Measurements from ENCODE around the gene RNF113B. TPM values are rescaled to one million over a fixed set of nuclear protein-coding genes. Genes with fewer than 3 reads are reported as not detected.

The RNF113B gene
- total and polyA plus RNA-seq, 10 donors, result not detected

DNA sequence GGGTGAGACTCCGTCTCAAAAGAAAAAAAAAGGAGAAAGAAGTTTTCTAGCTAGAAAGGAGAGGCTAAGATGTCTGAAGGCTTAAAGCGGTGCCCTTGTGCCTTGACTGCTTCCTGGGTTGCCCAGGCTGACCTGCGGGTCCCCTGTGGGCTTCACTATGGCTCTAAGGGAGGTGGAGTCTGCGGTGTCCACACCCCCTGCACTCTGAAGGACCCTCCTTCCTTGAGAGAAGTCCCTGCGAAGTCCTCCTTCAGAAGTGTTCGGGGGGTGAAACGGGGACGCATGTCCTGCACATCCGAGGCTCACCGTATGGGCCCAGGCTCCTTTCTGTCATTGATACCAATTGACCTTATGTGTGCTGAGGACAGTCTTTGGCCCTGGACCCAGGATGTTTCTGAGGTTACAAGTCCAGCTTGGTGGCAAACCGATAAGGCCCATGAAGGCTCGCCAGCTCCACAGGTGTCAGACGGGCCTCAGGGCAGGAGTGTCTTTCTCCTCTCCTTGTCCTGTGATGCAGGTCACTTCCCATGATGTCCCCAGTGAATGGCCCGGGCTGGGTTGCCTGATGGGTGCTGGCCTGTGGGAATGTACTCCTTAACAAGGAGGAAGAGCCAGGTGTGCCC lies 11.6 kb upstream of the RNF113B start:
- Histone ChIP-seq H3K36me3 (no peaks in the 10 kb centered on the region), H3K27me3 (replicated peaks in 1 of 7) (no peaks in the 10 kb centered on the region), H3K9me3 (no peaks in the 10 kb centered on the region), H3K4me3 (no peak overlapping the region), H3K4me1 (peaks cover 8 to 28% (median 18%) of the 10 kb centered on the region in 6 donors), H3K27ac (peak overlapping the region in 1 of 8 donors; percentile 42)
- TF ChIP-seq, protein P1, sequence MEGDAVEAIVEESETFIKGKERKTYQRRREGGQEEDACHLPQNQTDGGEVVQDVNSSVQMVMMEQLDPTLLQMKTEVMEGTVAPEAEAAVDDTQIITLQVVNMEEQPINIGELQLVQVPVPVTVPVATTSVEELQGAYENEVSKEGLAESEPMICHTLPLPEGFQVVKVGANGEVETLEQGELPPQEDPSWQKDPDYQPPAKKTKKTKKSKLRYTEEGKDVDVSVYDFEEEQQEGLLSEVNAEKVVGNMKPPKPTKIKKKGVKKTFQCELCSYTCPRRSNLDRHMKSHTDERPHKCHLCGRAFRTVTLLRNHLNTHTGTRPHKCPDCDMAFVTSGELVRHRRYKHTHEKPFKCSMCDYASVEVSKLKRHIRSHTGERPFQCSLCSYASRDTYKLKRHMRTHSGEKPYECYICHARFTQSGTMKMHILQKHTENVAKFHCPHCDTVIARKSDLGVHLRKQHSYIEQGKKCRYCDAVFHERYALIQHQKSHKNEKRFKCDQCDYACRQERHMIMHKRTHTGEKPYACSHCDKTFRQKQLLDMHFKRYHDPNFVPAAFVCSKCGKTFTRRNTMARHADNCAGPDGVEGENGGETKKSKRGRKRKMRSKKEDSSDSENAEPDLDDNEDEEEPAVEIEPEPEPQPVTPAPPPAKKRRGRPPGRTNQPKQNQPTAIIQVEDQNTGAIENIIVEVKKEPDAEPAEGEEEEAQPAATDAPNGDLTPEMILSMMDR (IDR thresholded peaks at IDR 0.05 in 8 of 11, conservative IDR thresholded peaks at IDR 0.05 in 3 of 11), result no peak
- TF ChIP-seq POLR2A (IDR thresholded peaks at IDR 0.05) (no peak), POLR2AphosphoS5 (IDR thresholded peaks at IDR 0.05) (no peak)
- WGBS, 5 donors, result 85 to 93% (median 91%) methylated on average over 14 of the region's 14 CpGs
- intact Hi-C loops (cut with DNase I; ENCODE audit: low total_unique reads), result no loop called here
- DNase-seq, result no peak

DNA sequence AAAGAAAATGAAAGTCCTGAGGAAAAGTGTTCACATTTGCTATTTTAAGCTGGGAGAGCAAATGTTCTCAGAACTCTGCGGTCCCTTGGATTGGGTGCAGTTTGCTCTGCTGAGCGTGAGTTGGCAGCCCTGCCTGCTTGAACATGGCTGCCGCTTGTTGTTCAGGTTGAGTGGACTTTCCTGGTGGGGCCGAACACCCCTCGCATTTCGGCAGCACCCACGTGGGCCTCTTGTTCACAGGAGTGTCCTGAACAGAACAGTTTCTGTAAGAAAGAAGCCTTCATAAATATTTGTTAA lies 10.8 kb upstream of the RNF113B start:
- H3K27ac ChIP-seq, result peak overlapping the region in 3 of 8 donors; percentile 5 to 42 (median 16)
- intact Hi-C loops (cut with DNase I; ENCODE audit: low total_unique reads), result no loop called here
- peaks cover 8 to 28% (median 18%) of the 10 kb centered on the region in 6 donors for H3K4me1 ChIP-seq
- no peaks in the 10 kb centered on the region for H3K36me3 ChIP-seq
- 77 to 91% (median 80%) methylated on average over 7 of the region's 7 CpGs for WGBS, 5 donors
- no peak for TF ChIP-seq POLR2AphosphoS5 (IDR thresholded peaks at IDR 0.05)
- TF ChIP-seq, protein P1 (IDR thresholded peaks at IDR 0.05 in 8 of 11, conservative IDR thresholded peaks at IDR 0.05 in 3 of 11), result no peak
- TF ChIP-seq POLR2A (IDR thresholded peaks at IDR 0.05), result no peak
- H3K9me3 ChIP-seq, result no peaks in the 10 kb centered on the region
- DNase-seq, result no peak
- H3K27me3 ChIP-seq (replicated peaks in 1 of 7), result no peaks in the 10 kb centered on the region
- no peak overlapping the region for H3K4me3 ChIP-seq

DNA sequence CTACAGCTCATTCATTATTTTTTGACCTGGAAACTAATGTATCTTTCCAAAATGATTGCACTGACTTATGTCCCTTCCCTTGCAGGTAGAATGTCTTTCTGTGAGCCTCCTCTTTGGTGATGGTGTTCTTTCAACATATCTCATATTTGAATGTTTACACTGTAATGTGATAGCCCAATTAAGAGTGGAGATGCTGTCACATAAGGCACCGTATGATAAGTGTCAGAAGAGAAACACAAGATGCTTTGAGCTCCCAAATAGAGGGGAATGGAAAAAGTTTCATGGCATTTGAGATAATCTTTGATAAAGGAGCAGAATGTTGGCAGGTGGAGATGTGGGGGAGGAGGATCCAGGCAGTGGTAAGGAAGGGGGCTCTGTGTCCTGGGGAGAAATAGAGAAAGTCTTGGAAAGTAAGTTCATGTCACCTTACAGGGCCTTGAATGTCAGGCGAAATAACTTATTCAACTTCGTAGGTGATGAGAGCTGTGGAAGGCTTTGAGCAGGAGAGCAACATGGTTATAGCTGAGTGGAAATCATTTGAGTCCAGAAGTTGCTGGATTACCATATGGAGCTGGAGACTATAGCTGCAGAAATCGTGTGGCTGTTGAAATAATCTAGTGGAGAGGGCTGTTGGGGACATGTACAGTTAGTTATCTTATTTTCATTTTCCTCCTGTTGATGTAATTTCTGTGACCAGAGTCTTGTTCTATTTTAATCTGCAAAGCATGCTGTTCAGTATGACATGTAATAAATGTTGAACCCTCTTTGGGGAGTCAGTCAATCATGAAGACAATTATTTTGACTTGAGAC lies 10.3 kb upstream of the RNF113B start:
- no peaks in the 10 kb centered on the region for H3K9me3 ChIP-seq
- no peaks in the 10 kb centered on the region for H3K27me3 ChIP-seq (replicated peaks in 1 of 7)
- DNase-seq, result no peak
- TF ChIP-seq, protein P1 (IDR thresholded peaks at IDR 0.05 in 8 of 11, conservative IDR thresholded peaks at IDR 0.05 in 3 of 11), result no peak
- no peak for TF ChIP-seq POLR2AphosphoS5 (IDR thresholded peaks at IDR 0.05)
- no peak for TF ChIP-seq POLR2A (IDR thresholded peaks at IDR 0.05)
- peak overlapping the region in 2 of 8 donors; percentile 5 to 42 for H3K27ac ChIP-seq
- intact Hi-C loops (cut with DNase I; ENCODE audit: low total_unique reads), result no loop called here
- no peak overlapping the region for H3K4me3 ChIP-seq
- WGBS, 5 donors, result 63 to 79% (median 69%) methylated on average over 4 of the region's 4 CpGs
- no peaks in the 10 kb centered on the region for H3K36me3 ChIP-seq
- peaks cover 8 to 28% (median 18%) of the 10 kb centered on the region in 6 donors for H3K4me1 ChIP-seq

DNA sequence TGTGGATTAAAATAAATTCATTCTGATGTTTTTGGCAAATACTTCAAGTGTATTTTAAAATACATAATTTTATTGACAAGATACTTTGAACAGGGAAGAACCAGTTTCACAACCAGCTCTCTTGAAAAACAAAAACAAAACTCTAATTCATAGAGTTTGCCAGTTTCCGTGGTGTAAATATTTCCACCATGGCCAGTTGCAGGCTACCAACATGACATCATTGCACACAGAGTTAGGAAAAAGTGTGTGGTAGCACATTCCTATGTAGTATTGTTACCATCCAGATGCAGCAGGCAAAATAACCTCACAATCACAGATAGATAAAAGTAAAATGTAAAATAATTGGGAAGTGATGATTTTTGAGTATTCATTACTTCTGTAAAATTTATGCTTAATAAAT lies 7.7 kb upstream of the RNF113B start:
- H3K9me3 ChIP-seq, result no peaks in the 10 kb centered on the region
- H3K27me3 ChIP-seq (replicated peaks in 1 of 7), result no peaks in the 10 kb centered on the region
- H3K4me1 ChIP-seq, result peaks cover 2 to 11% (median 7%) of the 10 kb centered on the region in 6 donors
- 80 to 94% (median 89%) methylated on average over 1 of the region's 1 CpG for WGBS, 5 donors
- DNase-seq, result no peak
- no peaks in the 10 kb centered on the region for H3K36me3 ChIP-seq
- no peak overlapping the region for H3K4me3 ChIP-seq
- TF ChIP-seq, protein P1 (IDR thresholded peaks at IDR 0.05 in 8 of 11, conservative IDR thresholded peaks at IDR 0.05 in 3 of 11), result no peak
- H3K27ac ChIP-seq, result no peak overlapping the region
- intact Hi-C loops (cut with DNase I; ENCODE audit: low total_unique reads), result no loop called here

All from spleen (tissue), 11 donors.